Adrenal gland (tissue), 12 donors: ENCODE data around the gene PTDSS2. TPM values are rescaled to one million over a fixed set of nuclear protein-coding genes. Genes with fewer than 3 reads are reported as not detected.

Source experiments
- DNase-seq, 7 donors: peaks; one replicate each; pipeline ENCODE4 v3.0.0-alpha.2; 2019 to 2020
- H3K27ac ChIP-seq, 5 donors: fragments of 200-600 bp; sonication (generic) in 4 of 5; 1 replicate in 3 of 5; 2 replicates in 2 of 5; pipeline versions ENCODE4 v1.5.1 to v1.8.0; 2016 to 2020; ENCODE audit warnings: mild to moderate bottlenecking in 1 of 5
- H3K27me3 ChIP-seq: fragments of 200-600 bp; 2 replicates; pipeline ENCODE4 v1.8.0; 2021
- H3K36me3 ChIP-seq, 2 donors: fragments of 200-600 bp; replicated peaks in 1 of 2; 1 replicate in 1 of 2; 2 replicates in 1 of 2; pipeline versions ENCODE4 v1.5.1 to v1.8.0; 2018 to 2022
- H3K4me1 ChIP-seq, 2 donors: fragments of 200-600 bp; replicated peaks in 1 of 2; 1 replicate in 1 of 2; 2 replicates in 1 of 2; pipeline versions ENCODE4 v1.5.1 to v1.8.0; 2018 to 2021
- H3K4me3 ChIP-seq, 4 donors: fragments of 200-600 bp; sonication (generic) in 3 of 4; one replicate each; pipeline ENCODE4 v1.5.1; 2016 to 2018
- H3K9me3 ChIP-seq, 3 donors: fragments of 200-600 bp; sonication (generic) in 1 of 3; replicated peaks in 1 of 3; 1 replicate in 2 of 3; 2 replicates in 1 of 3; pipeline versions ENCODE4 v1.5.1 to v1.8.0; 2016 to 2021
- POLR2A ChIP-seq, 2 donors: fragments of 450-650 bp; IDR thresholded peaks; one replicate each; pipeline ENCODE4 v1.6.1; 2017; ENCODE audit warnings: antibody characterized with exemption in 2 of 2, mild to moderate bottlenecking in 2 of 2, moderate library complexity in 1 of 2
- WGBS, 4 donors: extraction: QIAGEN DNeasy Blood & Tissue Kit in 2 of 4; methylation state at CpG; one replicate each; pipeline versions ENCODE4 v1.1.5 to v1.1.7; 2013 to 2017; 5-methylcytosine and 5-hydroxymethylcytosine counted together
- intact Hi-C, 2 donors: fragments of 100-400 bp; cut with DNase I; formaldehyde crosslinking; loops; one replicate each; pipeline versions ENCODE4 v1.14.1 to v1.15.0; 2022 to 2023
- polyA plus RNA-seq, 3 donors: library from polyadenylated mRNA; stranded (reverse); fragments of 200-250 nt in 2 of 3; fragments of 350-450 nt in 1 of 3; fragmentation: Illumina TruSeq in 1 of 3; extraction: RNeasy Lipid Tissue Mini Kit (QIAGEN cat#74804) in 1 of 3; gene quantifications; one replicate each; pipeline ENCODE4 v1.2.3, GENCODE V29; 2013 to 2014
- small RNA-seq, 2 donors: library from RNA; depleted of rRNA; stranded (forward); fragments of <200 nt; gene quantifications; one replicate each; pipeline ENCODE3, GENCODE V24; 2016
- total RNA-seq, 9 donors: library from RNA; depleted of rRNA in 4 of 9; stranded (reverse); fragments of >200 nt in 4 of 9; fragments of 120-200 nt in 1 of 9; fragmentation: NEBNext Ultra II Directional in 1 of 9; extraction: Animal tissue kit (Norgen Biotek cat#: 25700) in 1 of 9; gene quantifications; one replicate each; pipeline versions ENCODE4 v1.1.0 to v1.2.4, GENCODE V29; 2013 to 2023
- TF ChIP-seq, protein P1 (sequence below), 6 experiments: fragments of 450-650 bp in 4 of 6; fragments of 200-600 bp in 2 of 6; sonication (generic) in 1 of 6; IDR thresholded peaks; 1 replicate in 5 of 6; 2 replicates in 1 of 6; pipeline versions ENCODE4 v1.5.1 to v1.8.0; 2016 to 2021; ENCODE audit warnings: antibody characterized with exemption in 6 of 6, mild to moderate bottlenecking in 2 of 6, moderate library complexity in 1 of 6
- donor health status: healthy with polysubstance abuse.
- donor health status: Bipolar disorder and iron deficiency.
- donor health status: DM: yes; HTN: yes; CAD: no.
- donor health status: DM: no; HTN: no; CAD: no.
- donor health status: DM: no; HTN: no; CAD: no.
- donor health status: DM: yes; HTN: yes; CAD: no.

The PTDSS2 gene
- total and polyA plus RNA-seq, 12 donors, result 11.0 to 109 (median 44.7) TPM

DNA sequence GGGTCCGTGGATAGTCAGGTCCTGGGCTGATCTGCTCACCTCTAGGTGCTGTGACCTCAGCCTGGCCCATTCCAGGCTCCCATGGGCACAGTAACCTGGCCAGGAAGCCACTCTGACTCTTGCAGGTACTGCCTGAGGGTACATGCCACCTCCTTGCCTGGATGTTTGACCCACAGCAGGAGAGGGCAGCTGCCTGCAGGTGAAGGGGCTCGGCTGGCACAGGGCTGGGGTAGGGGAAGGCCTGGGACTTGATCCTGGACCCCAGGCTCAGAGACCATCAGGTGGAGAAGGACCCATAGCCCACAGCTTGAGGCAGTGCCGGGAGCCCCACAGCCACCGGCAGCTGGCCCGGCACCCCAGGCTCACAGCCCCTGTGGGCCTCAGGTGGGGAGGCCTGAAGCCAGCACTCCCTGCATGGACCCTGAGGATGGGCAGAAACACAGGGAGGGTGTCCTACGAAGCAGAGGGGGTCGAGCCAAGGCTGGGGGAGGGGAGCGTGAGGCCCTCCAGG is 89.9 kb downstream of the PTDSS2 start:
- 80 to 92% (median 90%) methylated on average over 1 to 8 of the region's 8 CpGs for WGBS, 4 donors
- H3K27me3 ChIP-seq, result no peaks in the 10 kb centered on the region
- H3K9me3 ChIP-seq, result no peaks in the 10 kb centered on the region
- H3K4me3 ChIP-seq, result no peak overlapping the region
- H3K4me1 ChIP-seq, result peaks cover 9 to 18% of the 10 kb centered on the region in 2 donors
- intact Hi-C loops, result no loop called here
- TF ChIP-seq POLR2A (IDR thresholded peaks at IDR 0.05), result no peak
- TF ChIP-seq, protein P1, sequence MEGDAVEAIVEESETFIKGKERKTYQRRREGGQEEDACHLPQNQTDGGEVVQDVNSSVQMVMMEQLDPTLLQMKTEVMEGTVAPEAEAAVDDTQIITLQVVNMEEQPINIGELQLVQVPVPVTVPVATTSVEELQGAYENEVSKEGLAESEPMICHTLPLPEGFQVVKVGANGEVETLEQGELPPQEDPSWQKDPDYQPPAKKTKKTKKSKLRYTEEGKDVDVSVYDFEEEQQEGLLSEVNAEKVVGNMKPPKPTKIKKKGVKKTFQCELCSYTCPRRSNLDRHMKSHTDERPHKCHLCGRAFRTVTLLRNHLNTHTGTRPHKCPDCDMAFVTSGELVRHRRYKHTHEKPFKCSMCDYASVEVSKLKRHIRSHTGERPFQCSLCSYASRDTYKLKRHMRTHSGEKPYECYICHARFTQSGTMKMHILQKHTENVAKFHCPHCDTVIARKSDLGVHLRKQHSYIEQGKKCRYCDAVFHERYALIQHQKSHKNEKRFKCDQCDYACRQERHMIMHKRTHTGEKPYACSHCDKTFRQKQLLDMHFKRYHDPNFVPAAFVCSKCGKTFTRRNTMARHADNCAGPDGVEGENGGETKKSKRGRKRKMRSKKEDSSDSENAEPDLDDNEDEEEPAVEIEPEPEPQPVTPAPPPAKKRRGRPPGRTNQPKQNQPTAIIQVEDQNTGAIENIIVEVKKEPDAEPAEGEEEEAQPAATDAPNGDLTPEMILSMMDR (IDR thresholded peaks at IDR 0.05), result no peak
- no peaks in the 10 kb centered on the region for H3K36me3 ChIP-seq
- DNase-seq, result peak in 1 of 7 donors; percentile 16
- no peak overlapping the region for H3K27ac ChIP-seq

Small RNA genes within 50 kb of the gene (small RNA-seq; reads per million reads assigned to genes)
- 0 to 0.12 reads per million in 2 donors for gene RN7SL838P

Other genes with a start within 250 kb of the PTDSS2 start
- gene BET1L, start 242.9 kb upstream of the PTDSS2 start, total RNA-seq, result 10 to 100 TPM; 16.2 to 89.7 (median 50.8) TPM
- gene BET1L, start 242.9 kb upstream of the PTDSS2 start, polyA plus RNA-seq, result 10 to 100 TPM; 23.6 to 76.3 (median 26.9) TPM
- 100 to 1,000 TPM in 1 of 9 donors, 10 to 100 TPM in 8; 66.7 to 105 (median 82.0) TPM for gene RIC8A, start 242.6 kb upstream of the PTDSS2 start, total RNA-seq
- 10 to 100 TPM; 60.9 to 83.6 (median 64.5) TPM for gene RIC8A, start 242.6 kb upstream of the PTDSS2 start, polyA plus RNA-seq
- 10 to 100 TPM; 13.8 to 28.2 (median 23.5) TPM for gene SIRT3, start 213.9 kb upstream of the PTDSS2 start, total RNA-seq
- 10 to 100 TPM; 18.2 to 30.6 (median 29.4) TPM for gene SIRT3, start 213.9 kb upstream of the PTDSS2 start, polyA plus RNA-seq
- gene PSMD13, start 213.3 kb upstream of the PTDSS2 start, total RNA-seq, result 100 to 1,000 TPM in 2 of 9 donors, 10 to 100 TPM in 7; 62.2 to 165 (median 86.4) TPM
- 100 to 1,000 TPM; 113 to 174 (median 146) TPM for gene PSMD13, start 213.3 kb upstream of the PTDSS2 start, polyA plus RNA-seq
- gene NLRP6, start 171.9 kb upstream of the PTDSS2 start, total RNA-seq, result under 1 TPM in 6 of 9 donors, not detected in 3; 0.14 to 0.69 (median 0.24) TPM
- under 1 TPM in 1 of 3 donors, not detected in 2; 0.16 TPM for gene NLRP6, start 171.9 kb upstream of the PTDSS2 start, polyA plus RNA-seq
- gene PGGHG, start 161.2 kb upstream of the PTDSS2 start, total RNA-seq, result 1 to 10 TPM; 1.2 to 9.8 (median 7.1) TPM
- 10 to 100 TPM in 2 of 3 donors, under 1 TPM in 1; 0.55 to 77.2 (median 29.4) TPM for gene PGGHG, start 161.2 kb upstream of the PTDSS2 start, polyA plus RNA-seq
- gene IFITM5, start 150.8 kb upstream of the PTDSS2 start, total RNA-seq, result not detected
- not detected for gene IFITM5, start 150.8 kb upstream of the PTDSS2 start, polyA plus RNA-seq
- gene IFITM2, start 142.5 kb upstream of the PTDSS2 start, total RNA-seq, result 100 to 1,000 TPM in 7 of 9 donors, 10 to 100 TPM in 2; 30.7 to 269 (median 155) TPM
- gene IFITM2, start 142.5 kb upstream of the PTDSS2 start, polyA plus RNA-seq, result 100 to 1,000 TPM; 290 to 835 (median 443) TPM
- gene IFITM1, start 136.2 kb upstream of the PTDSS2 start, total RNA-seq, result 100 to 1,000 TPM in 3 of 9 donors, 10 to 100 TPM in 6; 12.1 to 238 (median 84.5) TPM
- gene IFITM1, start 136.2 kb upstream of the PTDSS2 start, polyA plus RNA-seq, result 100 to 1,000 TPM in 2 of 3 donors, 10 to 100 TPM in 1; 84.6 to 360 (median 139) TPM
- gene IFITM3, start 129.4 kb upstream of the PTDSS2 start, total RNA-seq, result 100 to 1,000 TPM in 8 of 9 donors, 10 to 100 TPM in 1; 80.5 to 946 (median 291) TPM
- 1,000 to 10,000 TPM in 1 of 3 donors, 100 to 1,000 TPM in 2; 454 to 1,592 (median 502) TPM for gene IFITM3, start 129.4 kb upstream of the PTDSS2 start, polyA plus RNA-seq
- gene B4GALNT4, start 80.8 kb upstream of the PTDSS2 start, total RNA-seq, result 1 to 10 TPM in 4 of 9 donors, under 1 TPM in 3, not detected in 2; 0.29 to 4.6 (median 1.1) TPM
- 10 to 100 TPM in 1 of 3 donors, 1 to 10 TPM in 1, under 1 TPM in 1; 0.15 to 30.3 (median 9.1) TPM for gene B4GALNT4, start 80.8 kb upstream of the PTDSS2 start, polyA plus RNA-seq
- gene PKP3, start 56.1 kb upstream of the PTDSS2 start, total RNA-seq, result under 1 TPM in 3 of 9 donors, not detected in 6; 0.45 to 0.65 (median 0.65) TPM
- gene PKP3, start 56.1 kb upstream of the PTDSS2 start, polyA plus RNA-seq, result under 1 TPM in 1 of 3 donors, not detected in 2; 0.37 TPM
- gene SIGIRR, start 35.3 kb upstream of the PTDSS2 start, total RNA-seq, result 10 to 100 TPM in 7 of 9 donors, 1 to 10 TPM in 2; 5.7 to 70.0 (median 21.1) TPM
- 100 to 1,000 TPM in 1 of 3 donors, 10 to 100 TPM in 1, 1 to 10 TPM in 1; 2.7 to 111 (median 80.4) TPM for gene SIGIRR, start 35.3 kb upstream of the PTDSS2 start, polyA plus RNA-seq
- gene ANO9, start 8.3 kb upstream of the PTDSS2 start, total RNA-seq, result 1 to 10 TPM in 1 of 9 donors, under 1 TPM in 3, not detected in 5; 0.52 to 2.2 (median 0.79) TPM
- gene ANO9, start 8.3 kb upstream of the PTDSS2 start, polyA plus RNA-seq, result 1 to 10 TPM in 2 of 3 donors, under 1 TPM in 1; 0.07 to 2.9 (median 1.2) TPM
- gene RNH1, start 57.0 kb downstream of the PTDSS2 start, total RNA-seq, result 100 to 1,000 TPM; 103 to 342 (median 252) TPM
- gene RNH1, start 57.0 kb downstream of the PTDSS2 start, polyA plus RNA-seq, result 100 to 1,000 TPM in 2 of 3 donors, 10 to 100 TPM in 1; 36.3 to 125 (median 110) TPM
- 10 to 100 TPM; 10.8 to 45.0 (median 36.7) TPM for gene HRAS, start 85.3 kb downstream of the PTDSS2 start, total RNA-seq
- gene HRAS, start 85.3 kb downstream of the PTDSS2 start, polyA plus RNA-seq, result 100 to 1,000 TPM in 2 of 3 donors, 10 to 100 TPM in 1; 18.7 to 190 (median 164) TPM
- 1 to 10 TPM in 2 of 9 donors, under 1 TPM in 6, not detected in 1; 0.32 to 1.7 (median 0.82) TPM for gene LRRC56, start 87.2 kb downstream of the PTDSS2 start, total RNA-seq
- 1 to 10 TPM in 2 of 3 donors, not detected in 1; 1.7 to 4.3 TPM for gene LRRC56, start 87.2 kb downstream of the PTDSS2 start, polyA plus RNA-seq
- 1 to 10 TPM in 8 of 9 donors, under 1 TPM in 1; 0.35 to 9.1 (median 6.0) TPM for gene LMNTD2, start 110.5 kb downstream of the PTDSS2 start, total RNA-seq
- gene LMNTD2, start 110.5 kb downstream of the PTDSS2 start, polyA plus RNA-seq, result 10 to 100 TPM in 2 of 3 donors, under 1 TPM in 1; 0.20 to 21.0 (median 12.7) TPM
- 10 to 100 TPM in 4 of 9 donors, 1 to 10 TPM in 5; 2.9 to 18.2 (median 5.8) TPM for gene RASSF7, start 110.7 kb downstream of the PTDSS2 start, total RNA-seq
- 10 to 100 TPM in 1 of 3 donors, 1 to 10 TPM in 1, under 1 TPM in 1; 0.33 to 19.9 (median 9.8) TPM for gene RASSF7, start 110.7 kb downstream of the PTDSS2 start, polyA plus RNA-seq
- gene PHRF1, start 126.2 kb downstream of the PTDSS2 start, total RNA-seq, result 10 to 100 TPM; 17.2 to 42.2 (median 29.0) TPM
- 10 to 100 TPM in 2 of 3 donors, 1 to 10 TPM in 1; 8.7 to 62.3 (median 23.3) TPM for gene PHRF1, start 126.2 kb downstream of the PTDSS2 start, polyA plus RNA-seq
- 10 to 100 TPM in 5 of 9 donors, 1 to 10 TPM in 4; 3.6 to 28.3 (median 10.0) TPM for gene IRF7, start 165.7 kb downstream of the PTDSS2 start, total RNA-seq
- 10 to 100 TPM in 2 of 3 donors, under 1 TPM in 1; 0.81 to 87.6 (median 25.9) TPM for gene IRF7, start 165.7 kb downstream of the PTDSS2 start, polyA plus RNA-seq
- 1 to 10 TPM in 5 of 9 donors, under 1 TPM in 3, not detected in 1; 0.44 to 5.2 (median 1.2) TPM for gene CDHR5, start 174.7 kb downstream of the PTDSS2 start, total RNA-seq
- under 1 TPM; 0.31 to 0.61 (median 0.56) TPM for gene CDHR5, start 174.7 kb downstream of the PTDSS2 start, polyA plus RNA-seq
- gene SCT, start 176.9 kb downstream of the PTDSS2 start, total RNA-seq, result under 1 TPM in 1 of 9 donors, not detected in 8; 0.67 TPM
- gene SCT, start 176.9 kb downstream of the PTDSS2 start, polyA plus RNA-seq, result under 1 TPM in 1 of 3 donors, not detected in 2; 0.61 TPM
- gene DRD4, start 187.0 kb downstream of the PTDSS2 start, total RNA-seq, result 1 to 10 TPM in 1 of 9 donors, under 1 TPM in 6, not detected in 2; 0.28 to 1.1 (median 0.34) TPM
- gene DRD4, start 187.0 kb downstream of the PTDSS2 start, polyA plus RNA-seq, result 1 to 10 TPM in 2 of 3 donors, not detected in 1; 1.2 to 1.3 TPM
- 10 to 100 TPM; 32.8 to 57.3 (median 54.8) TPM for gene DEAF1, start 244.9 kb downstream of the PTDSS2 start, total RNA-seq
- 100 to 1,000 TPM in 1 of 3 donors, 10 to 100 TPM in 2; 20.6 to 131 (median 67.0) TPM for gene DEAF1, start 244.9 kb downstream of the PTDSS2 start, polyA plus RNA-seq
- gene TMEM80, start 245.5 kb downstream of the PTDSS2 start, total RNA-seq, result 10 to 100 TPM; 11.1 to 85.3 (median 33.8) TPM
- gene TMEM80, start 245.5 kb downstream of the PTDSS2 start, polyA plus RNA-seq, result 10 to 100 TPM; 14.8 to 33.8 (median 26.0) TPM